Measurements from ENCODE around the gene ITGB3BP.
"Not testable (repeated sequence)": the region's sequence is repeated elsewhere in the genome, so short reads cannot be mapped to it uniquely, and the experiment has no call there.

The ITGB3BP gene, protein sequence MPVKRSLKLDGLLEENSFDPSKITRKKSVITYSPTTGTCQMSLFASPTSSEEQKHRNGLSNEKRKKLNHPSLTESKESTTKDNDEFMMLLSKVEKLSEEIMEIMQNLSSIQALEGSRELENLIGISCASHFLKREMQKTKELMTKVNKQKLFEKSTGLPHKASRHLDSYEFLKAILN

DNA sequence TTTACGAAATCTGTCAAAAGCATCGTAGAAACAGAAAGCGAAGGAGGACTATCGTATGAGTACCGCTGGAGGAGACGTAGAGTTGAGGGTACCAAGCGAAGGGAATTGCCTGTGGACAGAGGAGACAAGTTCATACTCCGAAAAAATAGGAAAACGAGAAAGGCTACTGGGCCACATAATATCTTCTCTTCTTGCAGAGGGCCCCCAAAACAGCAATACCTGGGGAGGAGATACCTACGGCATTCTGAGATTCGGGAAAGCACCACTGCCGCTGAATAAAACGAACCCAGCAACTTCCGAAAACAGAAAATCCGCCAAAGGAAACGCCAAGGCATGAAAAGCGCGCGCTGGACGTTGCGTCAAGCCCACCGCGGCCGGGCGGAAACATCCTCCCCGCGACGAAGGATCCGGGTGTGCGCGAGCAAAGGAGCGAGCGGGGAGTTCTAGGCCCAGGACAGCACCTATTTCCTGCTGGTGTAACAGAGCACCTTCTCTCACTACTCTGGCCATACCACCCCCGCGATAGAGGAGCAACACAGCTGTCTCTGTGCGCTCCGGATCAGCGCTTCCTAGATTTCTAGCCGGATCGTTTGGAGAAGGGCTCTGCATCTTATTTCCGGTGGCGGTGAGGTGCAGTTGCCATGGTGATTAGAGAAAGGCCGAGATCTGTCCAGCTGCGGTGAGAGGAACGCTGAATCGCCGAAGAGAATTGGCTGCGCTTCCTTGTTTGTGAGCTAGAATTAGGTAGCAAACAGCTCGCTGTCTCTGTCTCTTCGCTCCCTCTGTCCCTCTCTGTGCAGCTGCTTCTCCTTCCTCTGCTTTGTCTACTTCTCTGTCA is at the start of gene ITGB3BP, which contains the start of gene EFCAB7:
TSS of gene ITGB3BP (minus strand) at position 335 of the 838 bp plus-strand sequence. CDS start at position 243, 92 bp downstream.
TSS of gene EFCAB7 (plus strand) at position 635 of the 838 bp plus-strand sequence. CDS start 2,048 bp downstream, outside the sequence.
- peak; percentile 72 to 76 for DNase-seq (ENCODE audit: low read depth in 1 of 2, low spot score in 1 of 2)

GRCh38 chr1:63572686-63573085 is 49.7 kb upstream of the ITGB3BP start:
- not testable (repeated sequence) for DNase-seq (ENCODE audit: low read depth in 1 of 2, low spot score in 1 of 2)

- no peak for DNase-seq (ENCODE audit: low read depth in 1 of 2, low spot score in 1 of 2)
These were observed 46.8 kb upstream of the ITGB3BP start for GRCh38 chr1:63569640-63570316.

DNA sequence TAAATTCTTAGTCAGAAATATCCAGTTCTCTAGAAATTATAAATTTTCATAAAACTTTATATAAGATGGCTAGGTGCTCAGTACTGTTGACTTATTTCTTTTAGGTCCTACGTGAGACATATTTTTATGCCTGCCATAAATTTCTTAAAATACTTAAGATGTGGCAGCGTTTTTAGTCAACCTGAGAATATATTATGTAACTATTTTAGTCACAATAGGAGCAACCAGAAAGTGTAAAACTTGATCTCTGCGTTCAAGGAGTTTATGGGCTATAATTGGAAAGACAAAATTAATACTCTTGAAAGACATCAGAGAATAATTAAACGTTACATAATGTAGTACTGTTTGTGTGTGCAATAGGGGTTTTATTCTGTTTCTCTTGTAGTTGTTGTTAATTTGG is 46.0 kb upstream of the ITGB3BP start:
- DNase-seq (ENCODE audit: low read depth in 1 of 2, low spot score in 1 of 2): no peak

DNA sequence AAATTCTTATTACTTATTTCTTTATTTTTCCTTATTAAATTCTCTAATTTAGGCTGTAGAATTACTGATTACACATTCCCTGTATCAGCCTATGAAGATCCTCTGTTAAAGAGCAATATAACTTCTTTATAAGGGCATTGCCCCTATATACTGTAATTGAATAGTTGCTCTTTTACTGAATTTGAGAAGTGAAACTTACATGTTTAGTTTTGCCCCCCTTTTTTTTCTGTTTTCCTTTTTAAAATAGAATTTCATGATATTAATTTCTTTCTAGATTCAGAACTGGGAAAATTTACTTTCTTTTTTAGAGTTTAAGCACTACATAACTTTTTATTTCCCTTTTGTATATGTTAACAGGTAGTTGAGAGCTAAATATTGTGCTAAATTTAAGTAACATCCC is 40.7 kb upstream of the ITGB3BP start:
- no peak for DNase-seq (ENCODE audit: low read depth in 1 of 2, low spot score in 1 of 2)

DNA sequence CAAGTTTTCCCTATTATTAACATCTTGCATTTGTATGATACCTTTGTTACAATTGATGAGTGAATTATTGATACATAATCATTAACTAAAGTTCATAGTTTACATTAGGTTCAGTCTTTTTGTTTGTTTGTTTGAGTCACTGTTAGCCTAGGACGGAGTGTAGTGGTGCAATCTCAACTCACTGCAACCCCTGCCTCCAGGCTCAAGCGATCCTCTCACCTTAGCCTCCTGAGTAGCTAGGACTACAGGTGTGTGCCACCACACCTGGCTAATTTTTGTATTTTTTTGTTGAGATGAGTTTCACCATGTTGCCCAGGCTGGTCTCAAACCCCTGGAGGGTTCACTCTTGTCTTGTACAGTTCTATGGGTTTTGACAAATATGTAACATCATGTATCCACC is 36.3 kb upstream of the ITGB3BP start:
- no peak for DNase-seq (ENCODE audit: low read depth in 1 of 2, low spot score in 1 of 2)

GRCh38 chr1:63557365-63557987 is 34.5 kb upstream of the ITGB3BP start:
- DNase-seq (ENCODE audit: low read depth in 1 of 2, low spot score in 1 of 2): no peak

GRCh38 chr1:63555480-63555879 is 32.5 kb upstream of the ITGB3BP start:
- no peak for DNase-seq (ENCODE audit: low read depth in 1 of 2, low spot score in 1 of 2)

DNA sequence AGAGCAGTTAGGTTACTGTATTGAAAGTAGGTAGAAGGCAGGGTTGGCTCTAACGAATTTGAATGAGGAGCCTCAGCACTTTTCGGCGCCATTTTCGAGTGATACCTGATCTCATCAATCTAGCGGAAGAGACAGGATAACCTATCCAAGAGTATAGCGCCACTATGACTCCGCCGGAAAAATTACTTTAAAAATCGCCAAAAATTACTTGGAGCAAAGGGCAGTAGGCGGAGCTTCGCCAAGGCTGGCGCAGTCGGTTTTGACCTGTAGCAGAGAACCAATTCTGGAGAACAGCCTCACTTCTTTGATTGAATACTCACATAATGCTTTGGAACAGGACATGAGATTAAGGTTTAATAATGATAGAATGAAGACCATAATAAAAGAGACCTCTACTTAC is 25.9 kb upstream of the ITGB3BP start:
- DNase-seq (ENCODE audit: low read depth in 1 of 2, low spot score in 1 of 2): no peak

- DNase-seq (ENCODE audit: low read depth in 1 of 2, low spot score in 1 of 2): no peak
These were observed 25.3 kb upstream of the ITGB3BP start for GRCh38 chr1:63548303-63548702.

- no peak for DNase-seq (ENCODE audit: low read depth in 1 of 2, low spot score in 1 of 2)
These were observed 24.7 kb upstream of the ITGB3BP start for GRCh38 chr1:63547621-63548294.

GRCh38 chr1:63545780-63546179 is 22.8 kb upstream of the ITGB3BP start:
- no peak for DNase-seq (ENCODE audit: low read depth in 1 of 2, low spot score in 1 of 2)

- no peak for DNase-seq (ENCODE audit: low read depth in 1 of 2, low spot score in 1 of 2)
These were observed 14.9 kb upstream of the ITGB3BP start for GRCh38 chr1:63537940-63538339.

GRCh38 chr1:63537006-63537405 is 14.0 kb upstream of the ITGB3BP start:
- DNase-seq (ENCODE audit: low read depth in 1 of 2, low spot score in 1 of 2): no peak

DNA sequence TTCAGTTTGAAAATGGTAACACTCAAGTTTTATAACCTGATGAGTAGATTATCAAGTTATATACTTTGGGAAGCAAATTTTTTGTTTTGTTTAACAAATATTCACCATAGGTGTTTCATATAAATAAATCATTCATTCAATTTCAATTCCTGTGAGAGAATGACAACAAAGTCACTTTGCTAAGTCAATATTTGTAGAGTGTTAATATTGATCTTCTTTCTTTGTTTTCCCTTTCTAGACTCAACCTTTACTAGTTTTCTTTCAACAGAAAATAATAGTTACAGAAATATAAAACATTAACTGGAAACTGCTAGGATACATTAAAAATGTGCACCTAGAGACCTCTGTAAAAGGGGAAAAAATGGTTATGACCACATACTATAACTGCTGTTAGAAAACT is 11.4 kb upstream of the ITGB3BP start:
- DNase-seq (ENCODE audit: low read depth in 1 of 2, low spot score in 1 of 2): no peak

- no peak for DNase-seq (ENCODE audit: low read depth in 1 of 2, low spot score in 1 of 2)
These were observed 10.9 kb upstream of the ITGB3BP start for GRCh38 chr1:63533931-63534330.

GRCh38 chr1:63532727-63533126 is 9.7 kb upstream of the ITGB3BP start:
- no peak for DNase-seq (ENCODE audit: low read depth in 1 of 2, low spot score in 1 of 2)

DNA sequence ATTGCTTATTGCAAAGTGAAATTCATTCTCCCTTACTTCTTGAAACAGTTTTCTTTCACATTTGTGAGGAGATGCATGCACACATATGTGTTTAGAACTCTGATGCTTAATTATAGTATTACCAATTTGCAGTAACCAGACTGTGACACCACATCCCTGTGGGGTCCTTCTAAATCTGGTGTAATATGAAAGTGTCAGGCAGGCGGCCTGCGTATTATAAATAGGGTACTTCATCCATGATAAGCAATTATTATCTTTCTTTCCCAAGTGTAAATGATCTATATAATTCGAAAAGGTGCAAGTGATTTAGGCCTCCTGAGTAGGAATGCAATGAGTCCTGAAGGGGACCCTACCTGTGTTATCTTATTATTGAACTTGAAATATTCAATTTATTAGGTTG is 1.2 kb upstream of the ITGB3BP start:
- no peak for DNase-seq (ENCODE audit: low read depth in 1 of 2, low spot score in 1 of 2)

GRCh38 chr1:63523738-63524137 is 713 bp upstream of the ITGB3BP start:
- DNase-seq (ENCODE audit: low read depth in 1 of 2, low spot score in 1 of 2): no peak

DNA sequence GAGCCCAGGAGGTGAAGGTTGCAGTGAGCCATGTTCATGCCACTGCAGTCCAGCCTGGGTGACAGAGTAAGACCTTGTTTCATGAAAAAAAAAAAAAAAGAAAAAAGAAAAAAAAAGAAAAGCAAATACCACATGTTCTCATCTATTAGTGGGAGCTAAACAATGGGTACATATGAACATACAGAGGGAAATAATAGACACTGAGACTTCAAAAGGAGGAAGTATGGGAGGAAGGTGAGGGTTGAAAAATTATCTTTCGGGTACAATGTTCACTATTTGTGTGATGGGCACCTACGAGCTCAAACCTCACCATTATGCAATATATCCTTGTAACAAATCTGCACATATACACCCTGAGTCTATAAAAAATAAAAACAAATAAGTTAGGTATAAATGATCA is 6.4 kb downstream of the ITGB3BP start:
- DNase-seq (ENCODE audit: low read depth in 1 of 2, low spot score in 1 of 2): no peak

DNA sequence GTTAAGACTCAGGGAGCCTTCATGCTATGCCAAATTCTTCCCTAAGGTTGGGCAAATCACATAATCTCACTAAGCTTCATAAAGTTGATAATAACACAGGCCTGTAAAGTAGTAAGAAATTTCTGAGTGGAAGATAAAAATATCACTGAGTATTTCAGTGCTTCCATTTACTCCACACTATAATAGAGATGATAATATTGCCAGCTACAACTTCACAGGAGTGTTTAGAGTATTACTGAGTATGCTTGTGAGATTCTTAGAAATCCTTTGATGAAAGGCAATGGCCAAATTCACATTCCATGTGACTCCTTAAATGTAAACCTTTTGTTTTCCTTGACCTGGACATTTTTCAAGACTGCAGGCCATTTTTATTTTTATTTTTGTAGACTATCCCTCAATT is 10.4 kb downstream of the ITGB3BP start:
- no peak for DNase-seq (ENCODE audit: low read depth in 1 of 2, low spot score in 1 of 2)

Measured in activated CD4-positive, alpha-beta T cell treated with anti-CD3 and anti-CD28 coated beads, Interleukin-2, amount 50 U/mL, for 24 hours (primary cell).